ENCODE results near the gene CETN2.
A peak's percentile ranks its signal among the peaks of the same experiment; 100 is the strongest.

Gene CETN2

DNA sequence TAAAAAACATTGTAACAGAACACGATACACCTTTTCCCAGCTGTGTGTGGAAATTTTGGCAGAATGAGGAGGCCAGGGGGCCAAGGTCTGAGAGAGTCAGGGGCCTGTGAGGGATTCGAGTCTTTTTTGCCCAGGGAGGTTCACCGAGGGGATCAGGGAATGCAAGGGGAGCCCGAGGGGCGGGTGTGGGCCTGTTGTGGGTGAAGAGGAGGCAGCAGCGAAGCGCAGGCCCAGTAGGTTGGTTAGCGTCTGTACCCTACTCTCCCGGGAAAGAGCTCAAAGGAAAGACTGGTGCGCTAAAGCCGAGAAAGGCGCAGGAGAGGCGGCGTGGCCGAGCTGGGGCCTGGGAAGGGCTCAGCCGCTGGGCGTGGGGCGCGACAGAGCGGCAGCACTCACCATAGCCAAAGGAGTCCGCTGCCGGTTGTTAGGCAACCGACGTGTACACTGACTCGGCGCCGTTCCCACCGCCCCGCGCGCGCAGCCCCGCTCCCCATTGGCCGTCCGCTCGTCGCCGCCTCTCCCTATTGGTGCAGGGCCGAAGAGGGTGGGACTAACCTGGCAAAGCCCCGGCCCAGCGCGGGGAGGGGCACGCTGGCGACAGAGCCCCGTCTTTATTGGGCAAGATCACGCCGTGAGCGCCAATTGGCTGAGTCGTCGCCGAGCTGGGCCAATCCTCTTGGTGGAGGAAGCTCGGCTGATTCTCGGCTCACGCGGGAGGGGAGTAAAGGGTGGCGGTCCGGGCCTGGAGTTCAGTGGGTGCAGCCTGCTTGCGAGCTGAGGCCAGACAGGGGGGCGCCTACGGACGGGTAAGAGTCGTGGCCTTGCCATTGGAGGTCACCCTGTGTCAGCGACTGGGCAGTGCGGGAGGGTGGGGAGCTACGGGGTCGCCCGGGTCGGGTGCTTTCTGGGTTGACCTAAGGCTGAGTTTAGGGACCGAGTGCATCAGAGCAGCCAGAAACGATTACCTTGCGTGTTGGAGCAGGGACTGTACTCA, at the start of gene CETN2, which contains the start of gene NSDHL:
Gene CETN2, minus strand, starts transcription at position 446 of the 994 bp plus-strand sequence. Its CDS starts 47 bp downstream, at position 399.
Gene NSDHL, plus strand, starts transcription at position 752 of the 994 bp plus-strand sequence. CDS start 15,262 bp downstream, outside the sequence.
- peak within 1 kb of the TSS; percentile 87 for H3K4me3 Mint-ChIP-seq
- H3K9me3 Mint-ChIP-seq = no peaks in the 10 kb centered on the region
- peaks cover 15% of the 10 kb centered on the region for H3K36me3 Mint-ChIP-seq
- ATAC-seq = peak; percentile 100
- H3K27me3 Mint-ChIP-seq = no peaks in the 10 kb centered on the region
- H3K27ac Mint-ChIP-seq = peak within 1 kb of the TSS; percentile 79
- peaks cover 32% of the 10 kb centered on the region for H3K4me1 Mint-ChIP-seq

GRCh38 chrX:152878976-152879755, 48.6 kb upstream of the CETN2 start:
- no peaks in the 10 kb centered on the region for H3K4me1 Mint-ChIP-seq
- H3K9me3 Mint-ChIP-seq = no peaks in the 10 kb centered on the region
- ATAC-seq = no peak
- H3K27me3 Mint-ChIP-seq = no peaks in the 10 kb centered on the region
- H3K27ac Mint-ChIP-seq = no peak overlapping the region
- H3K36me3 Mint-ChIP-seq = no peaks in the 10 kb centered on the region
- H3K4me3 Mint-ChIP-seq = no peak overlapping the region

DNA sequence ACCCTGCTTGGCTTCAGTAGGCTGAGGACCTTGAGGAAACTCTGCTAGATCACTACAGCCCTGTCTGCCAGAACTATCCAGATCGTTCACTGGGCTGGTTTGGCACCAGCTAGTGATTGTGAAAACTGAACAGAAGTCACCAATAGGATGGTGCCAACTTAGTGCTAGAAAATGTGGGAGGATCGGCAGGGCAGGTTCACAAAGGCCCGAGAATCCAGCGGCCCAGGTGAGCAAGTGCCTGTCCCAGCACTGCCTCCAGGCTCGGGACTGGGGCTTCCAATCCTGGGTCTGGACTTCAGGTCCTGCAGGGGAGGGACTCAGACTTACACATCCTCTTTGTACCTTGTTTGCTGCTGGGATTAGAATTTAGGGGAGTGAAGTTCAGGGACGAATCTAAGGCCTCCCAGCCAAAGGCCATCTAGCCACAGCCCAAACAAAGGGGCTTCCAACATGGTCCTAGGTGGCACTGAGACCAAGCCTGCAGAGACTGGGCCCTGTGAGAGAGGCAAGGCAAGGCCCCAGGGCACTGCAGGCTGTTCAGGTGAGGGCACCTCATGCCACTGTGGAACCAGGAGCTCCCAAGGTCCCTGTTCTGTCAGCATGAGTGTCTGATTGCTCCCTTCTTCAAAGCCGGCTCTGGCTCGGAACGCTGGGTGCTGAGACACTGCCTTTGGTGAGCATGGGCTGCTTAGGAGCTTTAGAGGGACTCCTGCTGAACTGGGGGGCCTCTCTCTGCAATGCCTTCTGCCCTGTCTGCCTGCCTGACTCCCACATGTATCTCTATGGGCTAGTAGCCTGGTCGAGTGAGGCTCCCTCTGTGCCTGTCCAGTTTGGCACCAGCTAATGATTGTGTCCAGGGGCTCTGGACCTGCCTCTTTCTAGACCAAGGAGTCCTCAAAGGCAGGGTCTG, 46.6 kb upstream of the CETN2 start:
- peaks cover 7% of the 10 kb centered on the region for H3K36me3 Mint-ChIP-seq
- H3K4me3 Mint-ChIP-seq = no peak overlapping the region
- no peaks in the 10 kb centered on the region for H3K9me3 Mint-ChIP-seq
- H3K27ac Mint-ChIP-seq = no peak overlapping the region
- no peak for ATAC-seq
- H3K4me1 Mint-ChIP-seq = peaks cover 8% of the 10 kb centered on the region
- no peaks in the 10 kb centered on the region for H3K27me3 Mint-ChIP-seq

DNA sequence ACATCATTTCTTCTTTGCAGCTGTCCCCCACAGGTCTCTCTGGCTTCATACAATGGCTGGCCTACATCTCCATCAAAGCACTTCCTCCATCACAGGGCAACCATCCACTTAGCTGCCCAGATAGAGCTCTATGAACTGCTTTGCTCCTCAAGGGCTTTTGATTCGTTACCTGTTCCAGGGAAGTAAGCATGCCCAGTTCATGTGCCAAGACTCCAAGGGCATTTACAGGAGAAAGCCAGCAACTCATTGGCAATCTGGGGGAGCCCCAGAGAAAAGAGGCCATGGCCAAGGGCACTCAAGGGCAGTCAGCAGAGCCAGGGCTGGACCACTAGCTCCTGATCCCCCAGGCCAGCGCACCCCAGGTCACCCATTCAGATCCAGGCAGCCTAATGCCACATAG, 42.8 kb upstream of the CETN2 start:
- Mint-ChIP-seq H3K4me1 (peaks cover 17% of the 10 kb centered on the region), H3K27me3 (no peaks in the 10 kb centered on the region), H3K4me3 (no peak overlapping the region), H3K9me3 (peaks cover 3% of the 10 kb centered on the region), H3K36me3 (peaks cover 43% of the 10 kb centered on the region), H3K27ac (no peak overlapping the region)
- no peak for ATAC-seq

DNA sequence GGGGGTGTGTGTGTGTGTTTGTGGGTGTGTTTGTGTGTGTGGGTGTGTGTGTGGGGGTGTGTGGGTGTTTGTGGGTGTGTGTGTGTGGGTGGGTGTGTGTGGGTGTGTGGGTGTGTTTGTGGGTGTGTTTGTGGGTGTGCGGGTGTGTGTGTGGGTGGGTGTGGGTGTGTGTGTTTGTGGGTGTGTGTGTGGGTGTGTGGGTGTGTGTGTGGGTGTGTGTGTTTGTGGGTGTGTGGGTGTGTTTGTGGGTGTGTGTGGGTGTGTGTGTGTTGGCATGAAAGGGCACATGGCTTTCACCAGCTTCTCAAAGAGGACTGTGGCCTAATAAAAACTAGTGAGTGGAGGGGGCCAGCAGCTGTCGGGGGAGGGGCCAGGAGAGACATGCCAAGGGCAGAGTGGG, 42.0 kb upstream of the CETN2 start:
- H3K9me3 Mint-ChIP-seq = peaks cover 3% of the 10 kb centered on the region
- H3K4me3 Mint-ChIP-seq = peak overlapping the region; percentile 5
- no peak for ATAC-seq

DNA sequence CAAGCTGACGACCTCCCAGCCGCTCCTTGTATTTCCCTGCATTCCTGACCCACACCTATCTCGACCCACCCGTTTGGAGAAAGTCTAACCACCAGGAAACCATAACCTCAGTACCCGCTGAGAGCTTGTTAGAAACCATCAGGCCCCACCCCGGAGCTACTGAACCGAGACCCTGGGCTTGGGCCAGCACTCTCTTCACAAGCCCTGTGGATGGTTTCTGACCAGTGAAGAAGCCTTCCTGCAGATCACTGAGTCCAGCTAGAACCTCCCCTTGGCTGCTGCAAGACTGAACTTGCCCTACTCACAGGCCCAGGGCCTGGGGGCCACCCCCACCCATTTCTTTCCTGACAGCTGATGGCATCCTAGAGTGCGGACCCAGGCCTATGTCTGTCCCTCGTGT, 40.7 kb upstream of the CETN2 start:
- H3K4me3 Mint-ChIP-seq = no peak overlapping the region
- H3K4me1 Mint-ChIP-seq = peaks cover 17% of the 10 kb centered on the region
- peaks cover 49% of the 10 kb centered on the region for H3K36me3 Mint-ChIP-seq
- H3K27ac Mint-ChIP-seq = no peak overlapping the region
- H3K9me3 Mint-ChIP-seq = peaks cover 3% of the 10 kb centered on the region
- no peaks in the 10 kb centered on the region for H3K27me3 Mint-ChIP-seq
- ATAC-seq = no peak

More for the DNA sequence above, 42.0 kb upstream of the CETN2 start:
- H3K27ac Mint-ChIP-seq = no peak overlapping the region
- no peaks in the 10 kb centered on the region for H3K27me3 Mint-ChIP-seq
- H3K36me3 Mint-ChIP-seq = peaks cover 43% of the 10 kb centered on the region
- H3K4me1 Mint-ChIP-seq = peaks cover 17% of the 10 kb centered on the region

GRCh38 chrX:152869972-152870371, 39.4 kb upstream of the CETN2 start:
- peaks cover 17% of the 10 kb centered on the region for H3K4me1 Mint-ChIP-seq
- H3K36me3 Mint-ChIP-seq = peaks cover 49% of the 10 kb centered on the region
- H3K9me3 Mint-ChIP-seq = peaks cover 3% of the 10 kb centered on the region
- no peak overlapping the region for H3K27ac Mint-ChIP-seq
- no peaks in the 10 kb centered on the region for H3K27me3 Mint-ChIP-seq
- no peak overlapping the region for H3K4me3 Mint-ChIP-seq
- no peak for ATAC-seq

DNA sequence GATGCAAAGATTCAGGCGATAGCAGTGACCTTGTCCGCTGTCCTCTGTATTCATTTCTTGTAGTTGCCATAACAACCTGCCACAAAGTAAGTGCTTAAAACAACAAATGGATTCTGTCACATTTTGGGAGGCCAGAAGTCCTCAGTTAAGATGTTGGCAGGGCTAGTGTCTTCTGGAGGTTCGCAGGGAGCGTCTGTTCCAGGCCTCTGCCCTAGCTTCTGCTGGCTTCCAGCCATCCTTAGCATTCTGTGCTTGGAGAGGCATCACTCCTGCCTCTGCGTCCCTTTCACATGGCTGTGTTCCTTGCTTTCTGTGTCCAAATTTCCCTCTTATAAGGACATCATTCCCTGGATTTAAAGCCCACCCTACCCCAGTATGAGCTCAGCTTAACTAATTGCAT, 35.8 kb upstream of the CETN2 start:
- no peak for ATAC-seq
- peaks cover under 1% of the 10 kb centered on the region for H3K4me1 Mint-ChIP-seq
- H3K27ac Mint-ChIP-seq = no peak overlapping the region
- peaks cover 43% of the 10 kb centered on the region for H3K36me3 Mint-ChIP-seq
- no peaks in the 10 kb centered on the region for H3K9me3 Mint-ChIP-seq
- H3K27me3 Mint-ChIP-seq = no peaks in the 10 kb centered on the region
- no peak overlapping the region for H3K4me3 Mint-ChIP-seq

DNA sequence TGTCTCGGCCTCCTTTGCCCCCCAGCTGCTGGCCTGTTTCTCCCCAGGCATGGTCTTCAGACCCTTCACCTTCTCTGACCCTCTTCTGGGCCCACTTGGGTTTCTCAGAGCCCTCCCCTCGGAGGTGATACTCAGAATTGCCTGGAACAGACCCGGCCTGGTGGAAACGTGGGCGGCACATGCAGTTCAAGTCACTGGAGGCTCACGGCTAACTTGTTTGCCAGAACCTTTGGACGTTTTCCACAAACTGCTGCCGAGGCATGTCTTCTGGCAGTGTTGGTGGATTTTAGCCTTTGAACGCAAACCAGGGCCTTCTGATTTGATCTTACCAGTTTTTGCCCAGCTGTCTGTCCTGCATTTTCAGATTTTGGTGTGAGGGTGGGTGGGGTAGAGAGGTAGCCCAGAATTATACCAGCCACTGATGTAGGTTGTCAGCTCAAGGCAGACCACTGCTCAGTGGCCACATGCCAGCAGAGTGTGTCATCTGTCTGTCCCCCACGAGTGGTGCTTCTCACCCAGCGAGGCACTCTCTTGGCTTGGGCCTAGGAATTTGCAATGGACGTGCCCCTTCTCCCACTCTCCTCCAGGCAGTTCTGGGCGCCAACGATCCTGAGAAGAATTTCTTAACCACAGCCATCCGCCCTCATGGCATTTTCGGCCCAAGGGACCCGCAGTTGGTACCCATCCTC, 34.8 kb upstream of the CETN2 start:
- H3K36me3 Mint-ChIP-seq = peaks cover 40% of the 10 kb centered on the region
- no peaks in the 10 kb centered on the region for H3K9me3 Mint-ChIP-seq
- no peaks in the 10 kb centered on the region for H3K27me3 Mint-ChIP-seq
- H3K4me3 Mint-ChIP-seq = no peak overlapping the region
- H3K4me1 Mint-ChIP-seq = no peaks in the 10 kb centered on the region
- H3K27ac Mint-ChIP-seq = no peak overlapping the region
- no peak for ATAC-seq

DNA sequence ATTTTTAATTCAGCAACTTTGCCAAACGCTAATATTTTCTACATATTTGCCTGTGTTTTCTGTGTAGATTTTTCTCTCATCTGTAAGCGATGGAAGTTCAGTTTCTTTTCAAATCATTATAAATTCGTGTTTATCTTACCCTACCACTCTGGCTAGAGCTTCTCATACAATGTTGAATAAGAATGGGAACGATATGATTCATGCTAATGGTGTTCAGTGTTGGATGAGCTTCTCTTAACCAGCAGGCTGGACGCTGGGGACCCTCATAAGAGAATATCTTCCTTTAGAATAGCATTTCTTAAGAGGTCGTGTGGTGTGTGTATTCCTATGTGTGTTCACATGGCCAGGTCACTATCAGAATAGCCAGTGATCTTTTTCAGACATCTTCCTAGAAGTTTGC, 31.3 kb upstream of the CETN2 start:
- Mint-ChIP-seq H3K36me3 (peaks cover 17% of the 10 kb centered on the region), H3K9me3 (no peaks in the 10 kb centered on the region), H3K27ac (no peak overlapping the region), H3K4me3 (no peak overlapping the region), H3K4me1 (no peaks in the 10 kb centered on the region), H3K27me3 (no peaks in the 10 kb centered on the region)
- no peak for ATAC-seq

DNA sequence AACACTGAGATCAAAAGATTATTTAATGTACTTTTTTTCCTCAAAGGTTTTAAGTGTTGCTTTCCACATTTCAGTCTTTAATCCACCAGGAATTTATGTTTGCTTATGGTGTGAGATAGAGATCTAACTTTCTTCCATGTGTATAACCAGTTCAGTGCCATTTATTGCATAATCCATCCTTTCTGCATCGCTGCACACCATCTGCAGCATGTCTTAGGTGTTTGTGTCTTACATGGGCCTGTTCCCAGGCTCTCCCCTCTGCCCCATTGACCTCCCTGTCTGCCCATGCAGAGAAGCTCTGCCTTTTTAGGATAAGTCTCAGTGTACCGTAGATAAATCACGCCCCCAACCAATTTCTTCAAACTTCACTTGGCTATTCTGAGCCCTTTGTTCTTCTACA, 30.6 kb upstream of the CETN2 start:
- peaks cover 15% of the 10 kb centered on the region for H3K36me3 Mint-ChIP-seq
- no peaks in the 10 kb centered on the region for H3K4me1 Mint-ChIP-seq
- H3K4me3 Mint-ChIP-seq = no peak overlapping the region
- no peak overlapping the region for H3K27ac Mint-ChIP-seq
- H3K27me3 Mint-ChIP-seq = no peaks in the 10 kb centered on the region
- ATAC-seq = no peak
- no peaks in the 10 kb centered on the region for H3K9me3 Mint-ChIP-seq

DNA sequence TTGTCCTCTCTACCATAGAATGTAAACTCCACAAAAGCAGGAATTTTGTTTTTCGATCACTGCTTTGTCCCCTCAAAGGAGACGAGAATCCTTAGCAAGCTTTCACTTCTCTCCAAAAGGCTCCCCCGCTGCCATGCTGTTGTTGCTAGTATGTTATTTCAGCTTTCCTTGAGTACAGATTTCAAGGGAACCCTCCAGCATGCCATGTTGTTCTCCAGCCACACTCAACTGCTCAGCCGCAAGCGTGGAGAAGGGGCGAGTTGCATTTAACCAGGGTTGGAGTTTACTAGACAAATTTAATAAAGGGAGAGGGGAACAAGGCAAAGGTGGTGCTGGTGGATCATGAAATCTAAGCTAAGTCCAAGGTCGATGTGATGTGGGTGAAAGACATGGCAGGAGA, 23.4 kb upstream of the CETN2 start:
- Mint-ChIP-seq H3K36me3 (peaks cover 46% of the 10 kb centered on the region), H3K4me3 (no peak overlapping the region), H3K27ac (no peak overlapping the region), H3K4me1 (no peaks in the 10 kb centered on the region), H3K9me3 (no peaks in the 10 kb centered on the region), H3K27me3 (no peaks in the 10 kb centered on the region)
- no peak for ATAC-seq

DNA sequence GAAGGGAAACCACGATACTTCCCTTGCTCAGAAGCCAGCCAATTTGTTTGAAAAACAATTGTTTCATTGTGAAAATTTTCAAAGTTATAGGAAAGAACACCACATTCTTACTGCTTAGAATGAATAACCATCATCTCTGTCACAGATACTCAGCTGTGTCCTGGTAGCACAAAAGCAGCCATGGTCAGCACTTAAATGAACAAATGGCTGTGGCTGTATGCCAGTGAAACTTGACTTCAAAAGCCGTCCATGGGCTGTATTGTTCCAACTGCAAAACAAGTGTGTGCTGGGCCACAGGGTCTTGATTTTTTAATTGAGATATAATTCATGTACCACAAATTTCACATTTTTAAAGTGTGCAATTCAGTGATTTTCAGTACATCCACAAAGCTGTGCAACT, 19.9 kb upstream of the CETN2 start:
- Mint-ChIP-seq H3K27me3 (no peaks in the 10 kb centered on the region), H3K4me1 (no peaks in the 10 kb centered on the region), H3K36me3 (peaks cover 60% of the 10 kb centered on the region), H3K9me3 (no peaks in the 10 kb centered on the region), H3K4me3 (no peak overlapping the region), H3K27ac (no peak overlapping the region)
- no peak for ATAC-seq

- no peak overlapping the region for H3K4me3 Mint-ChIP-seq
- no peak overlapping the region for H3K27ac Mint-ChIP-seq
- H3K27me3 Mint-ChIP-seq = no peaks in the 10 kb centered on the region
- no peak for ATAC-seq
- H3K36me3 Mint-ChIP-seq = peaks cover 37% of the 10 kb centered on the region
- no peaks in the 10 kb centered on the region for H3K4me1 Mint-ChIP-seq
- no peaks in the 10 kb centered on the region for H3K9me3 Mint-ChIP-seq
Measured at GRCh38 chrX:152847281-152847680, 16.7 kb upstream of the CETN2 start.

Data from stimulated activated memory B cell treated with anti-CD40 and anti-IgM and Interleukin-4, amounts not matched to agents 10 μg/mL and 1 μg/mL and 100 μg/mL, for 72 hours (primary cell).